HCT116 (cell line): ENCODE measurements around the gene GNG12. TPM values are rescaled to one million over a fixed set of nuclear protein-coding genes. Genes with fewer than 3 reads are reported as not detected.

ENCODE experiments used
- ATAC-seq: fragments of 200-7000 bp; cut with Tn5 transposase; 2 replicates; pipeline ENCODE4 v1.9.1; 2020; ENCODE audit warnings: mild to moderate bottlenecking, moderate library complexity
- BruUV-seq: library from RNA; stranded (reverse); fragments of 400-500 nt; replicated peaks from 2 replicates; lab custom pipeline; 2021; lab: Mats Ljungman, UMichigan
- CTCF ChIA-PET: fragments of 300-600 bp; sonication (Branson Sonifier 250); formaldehyde crosslinking; loops from one replicate; lab custom pipeline; 2021; ENCODE audit warnings: antibody characterized with exemption; lab: Charles Lee
- POLR2A ChIA-PET: fragments of 300-600, 350-600 bp; sonication (Branson Sonifier 250); formaldehyde crosslinking; loops from one replicate; lab custom pipeline; 2021; ENCODE audit warnings: antibody characterized with exemption; lab: Charles Lee
- RAD21 ChIA-PET, 2 experiments: fragments of 300-600 bp; sonication (Branson Sonifier 250); formaldehyde crosslinking; loops; one replicate each; lab custom pipeline; 2023; ENCODE audit warnings: low total read pairs in 2 of 2; ENCODE audit not compliant: uncharacterized antibody in 2 of 2, unreplicated experiment in 2 of 2, low non-redundant PET in 1 of 2; lab: Charles Lee
- DNase-seq: peaks from one replicate; pipeline ENCODE4 v3.0.0-alpha.2; 2010; ENCODE audit warnings: low read depth, low spot score
- H2AFZ ChIP-seq: fragments of 200-600 bp; shearing (Covaris generic), sonication (generic); 2 replicates; pipeline ENCODE4 v1.6.1; 2017; ENCODE audit warnings: low read depth, mixed run types, mixed read lengths, antibody characterized with exemption, low read length; ENCODE audit not compliant: poor library complexity, severe bottlenecking
- H3K27ac ChIP-seq: 2 replicates; pipeline ENCODE4 v1.5.1; 2012; ENCODE audit warnings: low read depth, low read length
- H3K27me3 ChIP-seq: fragments of 200-600 bp; sonication (generic); 2 replicates; pipeline ENCODE4 v1.6.1; 2016; ENCODE audit warnings: mixed run types, low read length, mixed read lengths; ENCODE audit not compliant: insufficient read depth
- H3K36me3 ChIP-seq, 2 experiments: fragments of 200-500 bp in 1 of 2; fragments of 200-600 bp in 1 of 2; sonication (Bioruptor generic) in 1 of 2; sonication (generic) in 1 of 2; 2 replicates each; pipeline versions ENCODE4 v1.5.1 to v1.6.1; 2014 to 2016; ENCODE audit warnings: low read length in 2 of 2, inconsistent platforms in 1 of 2, mixed read lengths in 1 of 2, mixed run types in 1 of 2; ENCODE audit not compliant: insufficient read depth in 2 of 2, control insufficient read depth in 1 of 2
- H3K4me1 ChIP-seq, 2 experiments: fragments of 200-600 bp in 1 of 2; sonication (generic) in 1 of 2; 2 replicates each; pipeline versions ENCODE4 v1.5.1 to v1.6.1; 2012 to 2017; ENCODE audit warnings: low read length in 2 of 2, inconsistent platforms in 1 of 2, mild to moderate bottlenecking in 1 of 2, mixed read lengths in 1 of 2, mixed run types in 1 of 2, moderate library complexity in 1 of 2; ENCODE audit not compliant: insufficient read depth in 2 of 2, control insufficient read depth in 1 of 2
- H3K4me2 ChIP-seq: fragments of 200-600 bp; sonication (generic); 2 replicates; pipeline ENCODE4 v1.6.1; 2017; ENCODE audit warnings: mixed run types, low read length, mixed read lengths
- H3K4me3 ChIP-seq, 2 experiments: fragments of 200-600 bp in 1 of 2; sonication (generic) in 1 of 2; replicated peaks in 1 of 2; 2 replicates each; pipeline ENCODE4 v1.5.1; 2011 to 2016; ENCODE audit warnings: low read length in 2 of 2, control low read depth in 1 of 2, low read depth in 1 of 2, mild to moderate bottlenecking in 1 of 2, mixed read lengths in 1 of 2, mixed run types in 1 of 2
- H3K79me2 ChIP-seq: fragments of 200-600 bp; sonication (generic); 2 replicates; pipeline ENCODE4 v1.6.1; 2017; ENCODE audit warnings: mild to moderate bottlenecking, mixed run types, low read length, moderate library complexity, mixed read lengths; ENCODE audit not compliant: insufficient read depth
- H3K9ac ChIP-seq: fragments of 200-600 bp; sonication (generic); 2 replicates; pipeline ENCODE4 v1.6.1; 2016; ENCODE audit warnings: low read length, mixed read lengths
- H3K9me2 ChIP-seq: fragments of 200-600 bp; sonication (generic), shearing (Covaris generic); 2 replicates; pipeline ENCODE4 v1.6.1; 2017; ENCODE audit warnings: mixed run types, mild to moderate bottlenecking, moderate library complexity; ENCODE audit not compliant: insufficient read depth
- H3K9me3 ChIP-seq, 2 experiments: fragments of 200-500 bp in 1 of 2; fragments of 200-600 bp in 1 of 2; sonication (Bioruptor generic) in 1 of 2; sonication (generic) in 1 of 2; 2 replicates each; pipeline ENCODE4 v1.6.1; 2014 to 2017; ENCODE audit warnings: low read length in 2 of 2, mixed read lengths in 2 of 2, inconsistent platforms in 1 of 2, low read depth in 1 of 2, mild to moderate bottlenecking in 1 of 2, mixed run types in 1 of 2, moderate library complexity in 1 of 2; ENCODE audit not compliant: control insufficient read depth in 1 of 2, insufficient read depth in 1 of 2
- H4K20me1 ChIP-seq: fragments of 200-600 bp; sonication (generic), shearing (Covaris generic); 2 replicates; pipeline ENCODE4 v1.6.1; 2017; ENCODE audit warnings: mixed run types, mild to moderate bottlenecking, moderate library complexity; ENCODE audit not compliant: insufficient read depth
- CBX3 ChIP-seq: IDR thresholded peaks from 2 replicates; pipeline ENCODE4 v1.6.1; 2012; ENCODE audit warnings: low read depth
- ELF1 ChIP-seq: IDR thresholded peaks from 2 replicates; pipeline ENCODE4 v1.6.1; 2012; ENCODE audit warnings: low read depth, borderline replicate concordance
- EZH2phosphoT487 ChIP-seq: fragments of 200-600 bp; IDR thresholded peaks from 2 replicates; pipeline ENCODE4 v1.6.1; 2018; ENCODE audit warnings: antibody characterized with exemption, borderline replicate concordance
- JUND ChIP-seq: IDR thresholded peaks from 2 replicates; pipeline ENCODE4 v1.6.1; 2012
- POLR2AphosphoS5 ChIP-seq: IDR thresholded peaks from 2 replicates; pipeline ENCODE4 v1.6.1; 2011; ENCODE audit warnings: mild to moderate bottlenecking, low read depth, low read length, moderate library complexity
- SIN3A ChIP-seq: IDR thresholded peaks from 2 replicates; pipeline ENCODE4 v1.6.1; 2012; ENCODE audit warnings: low read depth
- SRF ChIP-seq: IDR thresholded peaks from 2 replicates; pipeline ENCODE4 v1.6.1; 2012; ENCODE audit warnings: low read depth
- TCF7L2 ChIP-seq: IDR thresholded peaks from 2 replicates; pipeline ENCODE4 v1.7.0; 2011; ENCODE audit warnings: borderline replicate concordance, inconsistent platforms; ENCODE audit not compliant: insufficient read depth, insufficient read length; ENCODE audit errors: extremely low read depth
- YY1 ChIP-seq: IDR thresholded peaks from 2 replicates; pipeline ENCODE4 v1.6.1; 2011; ENCODE audit warnings: low read length, low read depth, moderate library complexity, mild to moderate bottlenecking; ENCODE audit not compliant: insufficient replicate concordance; ENCODE audit errors: extremely low read depth
- ZFX ChIP-seq: fragments of 450-650 bp; IDR thresholded peaks from 2 replicates; pipeline ENCODE4 v1.6.1; 2017
- ZNF274 ChIP-seq: fragments of 200-500 bp; sonication (Bioruptor generic); IDR thresholded peaks from 2 replicates; pipeline ENCODE4 v1.6.1; 2014; ENCODE audit warnings: mild to moderate bottlenecking, low read depth, low read length, inconsistent platforms
- intact Hi-C: fragments of 100-400 bp; cut with micrococcal nuclease; formaldehyde crosslinking; loops from 2 replicates; pipeline ENCODE4 v1.10.0; 2022
- total RNA-seq: library from RNA; stranded (reverse); gene quantifications from one replicate; pipeline ENCODE4 v1.2.1, GENCODE V29; 2021; ENCODE audit not compliant: unreplicated experiment
- TF ChIP-seq, protein P1 (sequence below), 3 experiments: fragments of 200-600 bp in 1 of 3; sonication (generic) in 1 of 3; IDR thresholded peaks in 2 of 3; conservative IDR thresholded peaks in 1 of 3; 2 replicates each; pipeline ENCODE4 v1.5.1; 2012 to 2017; ENCODE audit warnings: low read depth in 2 of 3, low read length in 2 of 3, antibody characterized with exemption in 1 of 3, borderline replicate concordance in 1 of 3, control low read depth in 1 of 3, mild to moderate bottlenecking in 1 of 3, mixed read lengths in 1 of 3, mixed run types in 1 of 3, moderate library complexity in 1 of 3; ENCODE audit not compliant: insufficient read depth in 1 of 3

Gene GNG12
- total RNA-seq, 1 experiment from 2014 or later = 49.6 TPM

DNA sequence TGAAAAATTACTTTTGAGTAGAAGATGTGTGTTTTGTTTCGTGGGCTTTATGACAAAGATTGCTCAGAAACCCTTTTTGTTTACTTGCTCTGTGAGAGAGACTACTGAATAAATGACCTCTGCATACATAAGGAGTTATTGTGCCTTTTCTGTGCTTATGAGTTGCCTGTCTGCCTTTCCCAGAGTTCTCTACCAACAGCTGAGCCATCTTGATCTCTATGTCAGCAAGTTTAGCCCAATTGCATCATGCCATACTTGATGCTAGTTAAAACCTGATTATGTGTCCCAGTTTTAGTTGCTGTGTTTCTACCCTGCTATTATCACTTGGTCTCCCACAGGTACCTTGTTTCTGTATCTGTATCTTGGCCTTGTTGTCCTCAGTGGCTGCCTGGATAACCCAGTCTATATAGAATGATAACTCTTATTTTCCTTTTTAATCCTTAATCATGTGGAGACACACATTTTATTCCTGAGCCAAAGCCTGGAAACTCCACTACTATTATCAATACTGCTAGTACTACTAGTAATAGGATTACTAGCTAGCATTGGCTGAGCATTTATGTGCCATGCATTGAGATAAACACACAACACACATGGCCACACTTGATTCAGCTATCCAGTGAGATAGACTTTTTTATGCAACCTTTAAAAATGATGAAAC is 28.7 kb upstream of the GNG12 start:
- RAD21 ChIA-PET = no interaction called here
- POLR2A ChIA-PET = no interaction called here
- TF ChIP-seq JUND = no peak
- TF ChIP-seq SRF = no peak
- TF ChIP-seq YY1 = no peak
- TF ChIP-seq TCF7L2 = no peak
- TF ChIP-seq, protein P1, sequence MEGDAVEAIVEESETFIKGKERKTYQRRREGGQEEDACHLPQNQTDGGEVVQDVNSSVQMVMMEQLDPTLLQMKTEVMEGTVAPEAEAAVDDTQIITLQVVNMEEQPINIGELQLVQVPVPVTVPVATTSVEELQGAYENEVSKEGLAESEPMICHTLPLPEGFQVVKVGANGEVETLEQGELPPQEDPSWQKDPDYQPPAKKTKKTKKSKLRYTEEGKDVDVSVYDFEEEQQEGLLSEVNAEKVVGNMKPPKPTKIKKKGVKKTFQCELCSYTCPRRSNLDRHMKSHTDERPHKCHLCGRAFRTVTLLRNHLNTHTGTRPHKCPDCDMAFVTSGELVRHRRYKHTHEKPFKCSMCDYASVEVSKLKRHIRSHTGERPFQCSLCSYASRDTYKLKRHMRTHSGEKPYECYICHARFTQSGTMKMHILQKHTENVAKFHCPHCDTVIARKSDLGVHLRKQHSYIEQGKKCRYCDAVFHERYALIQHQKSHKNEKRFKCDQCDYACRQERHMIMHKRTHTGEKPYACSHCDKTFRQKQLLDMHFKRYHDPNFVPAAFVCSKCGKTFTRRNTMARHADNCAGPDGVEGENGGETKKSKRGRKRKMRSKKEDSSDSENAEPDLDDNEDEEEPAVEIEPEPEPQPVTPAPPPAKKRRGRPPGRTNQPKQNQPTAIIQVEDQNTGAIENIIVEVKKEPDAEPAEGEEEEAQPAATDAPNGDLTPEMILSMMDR (IDR thresholded peaks at IDR 0.05 in 2 of 3, conservative IDR thresholded peaks at IDR 0.05 in 1 of 3; ENCODE audit: borderline replicate concordance in 1 of 3, insufficient read depth in 1 of 3, low read depth in 2 of 3, low read length in 2 of 3) = no peak
- TF ChIP-seq EZH2phosphoT487 = no peak
- TF ChIP-seq POLR2AphosphoS5 = no peak
- TF ChIP-seq, all 23 proteins: peak for 0
- Histone ChIP-seq H3K9me2 (no peaks in the 10 kb centered on the region), H3K9me3 (no peaks in the 10 kb centered on the region), H3K27ac (no peak overlapping the region), H3K4me3 (no peak overlapping the region), H2AFZ (no peak overlapping the region), H3K36me3 (no peaks in the 10 kb centered on the region), H3K4me1 (no peaks in the 10 kb centered on the region), H3K79me2 (no peaks in the 10 kb centered on the region), H3K4me2 (no peak overlapping the region), H3K9ac (no peak overlapping the region), H4K20me1 (no peaks in the 10 kb centered on the region), H3K27me3 (no peaks in the 10 kb centered on the region)
- ATAC-seq (no peak), DNase-seq (no peak)
- intact Hi-C loops = no loop called here
- CTCF ChIA-PET = interaction anchor here (1.2 kb wide), 1 partner anchor 12 kb away, joined by 4 read pairs; no protein-coding TSS in a partner anchor
- no TSS peak for BruUV-seq

DNA sequence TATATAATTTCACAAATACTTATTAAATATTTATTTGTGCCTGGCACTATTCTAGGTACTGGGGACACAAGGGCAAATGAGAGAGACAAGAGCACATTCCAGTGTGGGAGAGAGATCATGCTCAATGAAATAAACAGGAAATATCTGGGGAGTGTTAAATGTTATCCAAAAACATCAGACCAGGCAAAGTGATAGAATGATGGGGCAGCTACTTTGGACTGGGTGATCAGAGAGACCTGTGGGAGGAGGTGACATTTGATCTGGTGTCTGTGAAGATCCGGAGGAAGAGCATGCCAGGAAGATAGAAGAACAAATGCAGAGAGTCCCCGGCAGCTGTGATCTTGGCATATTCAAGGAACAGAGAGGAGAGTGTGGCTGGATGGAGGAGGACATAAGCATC is 27.5 kb upstream of the GNG12 start:
- no peaks in the 10 kb centered on the region for H3K9me3 ChIP-seq
- H3K27me3 ChIP-seq = no peaks in the 10 kb centered on the region
- H3K79me2 ChIP-seq = no peaks in the 10 kb centered on the region
- no peak overlapping the region for H2AFZ ChIP-seq
- intact Hi-C loops = no loop called here
- H4K20me1 ChIP-seq = no peaks in the 10 kb centered on the region
- no peak overlapping the region for H3K4me3 ChIP-seq
- no peak for ATAC-seq
- H3K4me1 ChIP-seq = no peaks in the 10 kb centered on the region
- RAD21 ChIA-PET = no interaction called here
- no peak overlapping the region for H3K9ac ChIP-seq
- no TSS peak for BruUV-seq
- CTCF ChIA-PET = no interaction called here
- TF ChIP-seq, protein P1 (IDR thresholded peaks at IDR 0.05 in 2 of 3, conservative IDR thresholded peaks at IDR 0.05 in 1 of 3; ENCODE audit: borderline replicate concordance in 1 of 3, insufficient read depth in 1 of 3, low read depth in 2 of 3, low read length in 2 of 3) = no peak
- TF ChIP-seq ZNF274 = no peak
- TF ChIP-seq SIN3A = no peak
- no peak for TF ChIP-seq CBX3
- no peak for TF ChIP-seq ZFX
- TF ChIP-seq ELF1 = no peak
- TF ChIP-seq, all 23 proteins: peak for 0
- Histone ChIP-seq H3K27ac (no peak overlapping the region), H3K36me3 (no peaks in the 10 kb centered on the region), H3K4me2 (no peak overlapping the region), H3K9me2 (no peaks in the 10 kb centered on the region)
- no peak for DNase-seq
- POLR2A ChIA-PET = no interaction called here
